CD8-positive, alpha-beta memory T cell (primary cell): ENCODE measurements around the gene OR6C2. TPM values are rescaled to one million over a fixed set of nuclear protein-coding genes. Genes with fewer than 3 reads are reported as not detected.
"Not testable (repeated sequence)": the region's sequence is repeated elsewhere in the genome, so short reads cannot be mapped to it uniquely, and the experiment has no call there.

Experiments used
- CTCF ChIA-PET: fragments of 350-600 bp; sonication (Branson Sonifier 250); formaldehyde crosslinking; loops from one replicate; lab custom pipeline; 2021; ENCODE audit warnings: antibody characterized with exemption; lab: Charles Lee
- POLR2A ChIA-PET: fragments of 350-600 bp; sonication (Branson Sonifier 250); formaldehyde crosslinking; loops from one replicate; lab custom pipeline; 2021; ENCODE audit warnings: antibody characterized with exemption; lab: Charles Lee
- DNase-seq, 5 donors: peaks; one replicate each; pipeline versions ENCODE4 v3.0.0 to v3.0.0-alpha.2; 2020 to 2022; ENCODE audit warnings: mixed read lengths in 1 of 5
- H3K27ac ChIP-seq: one replicate; pipeline ENCODE4 v1.7.0; 2013; ENCODE audit warnings: low read depth, mild to moderate bottlenecking, low read length, moderate library complexity
- H3K27me3 ChIP-seq: 2 replicates; pipeline ENCODE4 v1.7.0; 2013; ENCODE audit warnings: low read length, mild to moderate bottlenecking; ENCODE audit not compliant: insufficient read depth, poor library complexity, severe bottlenecking
- H3K36me3 ChIP-seq: 2 replicates; pipeline ENCODE4 v1.7.0; 2013; ENCODE audit warnings: mild to moderate bottlenecking, low read length, moderate library complexity; ENCODE audit not compliant: insufficient read depth
- H3K4me1 ChIP-seq: 2 replicates; pipeline ENCODE4 v1.7.0; 2013; ENCODE audit warnings: mild to moderate bottlenecking, low read length, moderate library complexity; ENCODE audit not compliant: insufficient read depth
- H3K4me3 ChIP-seq: 2 replicates; pipeline ENCODE4 v1.7.0; 2013; ENCODE audit warnings: mild to moderate bottlenecking, low read length
- H3K9me3 ChIP-seq: 2 replicates; pipeline ENCODE4 v1.7.0; 2013; ENCODE audit warnings: mild to moderate bottlenecking, low read length
- H3K27ac Mint-ChIP-seq, 8 donors: one replicate each; pipeline ENCODE4 v1.8.0; 2020 to 2021; ENCODE audit warnings: mixed read lengths in 8 of 8, mild to moderate bottlenecking in 6 of 8, inconsistent platforms in 3 of 8, moderate library complexity in 3 of 8
- H3K27me3 Mint-ChIP-seq, 2 donors: one replicate each; pipeline ENCODE4 v1.8.0; 2020 to 2021; ENCODE audit warnings: mixed read lengths in 2 of 2, mild to moderate bottlenecking in 1 of 2, moderate library complexity in 1 of 2
- H3K36me3 Mint-ChIP-seq, 3 donors: one replicate each; pipeline ENCODE4 v1.8.0; 2020 to 2021; ENCODE audit warnings: mixed read lengths in 3 of 3, inconsistent platforms in 1 of 3, mild to moderate bottlenecking in 1 of 3
- H3K4me1 Mint-ChIP-seq, 3 donors: one replicate each; pipeline ENCODE4 v1.8.0; 2020 to 2021; ENCODE audit warnings: mixed read lengths in 3 of 3, inconsistent platforms in 1 of 3, mild to moderate bottlenecking in 1 of 3
- H3K4me3 Mint-ChIP-seq, 7 donors: one replicate each; pipeline ENCODE4 v1.8.0; 2020 to 2021; ENCODE audit warnings: mixed read lengths in 7 of 7, mild to moderate bottlenecking in 6 of 7, moderate library complexity in 4 of 7, inconsistent platforms in 2 of 7
- H3K9me3 Mint-ChIP-seq, 5 donors: one replicate each; pipeline ENCODE4 v1.8.0; 2020 to 2022; ENCODE audit warnings: mixed read lengths in 5 of 5, mild to moderate bottlenecking in 3 of 5, moderate library complexity in 2 of 5, inconsistent platforms in 1 of 5
- polyA plus RNA-seq: library from polyadenylated mRNA; unstranded; fragments of 300-500 nt; fragmentation: Illumina TruSeq; gene quantifications from one replicate; pipeline ENCODE4 v1.2.3, GENCODE V29; 2021
- total RNA-seq, 2 experiments: library from RNA; stranded (reverse); gene quantifications; one replicate each; pipeline ENCODE4 v1.2.3, GENCODE V29; 2021

The OR6C2 gene
- total and polyA plus RNA-seq, 3 experiments from 2014 or later, result not detected

- H3K4me1 ChIP-seq, H3K4me1 Mint-ChIP-seq, H3K36me3 ChIP-seq, DNase-seq, H3K4me3 ChIP-seq, POLR2A ChIA-PET, H3K9me3 ChIP-seq, H3K9me3 Mint-ChIP-seq, H3K27me3 ChIP-seq, H3K27ac ChIP-seq, H3K36me3 Mint-ChIP-seq, CTCF ChIA-PET: not testable (repeated sequence)
- H3K4me3 Mint-ChIP-seq, result peak overlapping the region in 5 of 7 donors; percentile 13 to 65 (median 52)
- H3K27me3 Mint-ChIP-seq, result peaks cover 24 to 53% of the 10 kb centered on the region in 2 donors
- H3K27ac Mint-ChIP-seq, result peak overlapping the region in 1 of 8 donors; percentile 37
These were observed 29.0 kb upstream of the OR6C2 start for GRCh38 chr12:55414889-55415288.

- Mint-ChIP-seq H3K36me3 (no peaks in the 10 kb centered on the region), H3K4me3 (no peak overlapping the region), H3K9me3 (peaks cover 0 to 2% (median 0%) of the 10 kb centered on the region in 5 donors), H3K27me3 (peaks cover 25 to 63% of the 10 kb centered on the region in 2 donors), H3K4me1 (peaks cover 5 to 8% (median 7%) of the 10 kb centered on the region in 3 donors), H3K27ac (no peak overlapping the region)
- Histone ChIP-seq H3K36me3 (no peaks in the 10 kb centered on the region), H3K27me3 (no peaks in the 10 kb centered on the region), H3K4me3 (no peak overlapping the region), H3K4me1 (no peaks in the 10 kb centered on the region), H3K27ac (no peak overlapping the region), H3K9me3 (no peaks in the 10 kb centered on the region)
- ChIA-PET CTCF (no interaction called here), POLR2A (no interaction called here)
- no peak for DNase-seq
These were observed 26.9 kb upstream of the OR6C2 start for GRCh38 chr12:55416961-55417360.

DNA sequence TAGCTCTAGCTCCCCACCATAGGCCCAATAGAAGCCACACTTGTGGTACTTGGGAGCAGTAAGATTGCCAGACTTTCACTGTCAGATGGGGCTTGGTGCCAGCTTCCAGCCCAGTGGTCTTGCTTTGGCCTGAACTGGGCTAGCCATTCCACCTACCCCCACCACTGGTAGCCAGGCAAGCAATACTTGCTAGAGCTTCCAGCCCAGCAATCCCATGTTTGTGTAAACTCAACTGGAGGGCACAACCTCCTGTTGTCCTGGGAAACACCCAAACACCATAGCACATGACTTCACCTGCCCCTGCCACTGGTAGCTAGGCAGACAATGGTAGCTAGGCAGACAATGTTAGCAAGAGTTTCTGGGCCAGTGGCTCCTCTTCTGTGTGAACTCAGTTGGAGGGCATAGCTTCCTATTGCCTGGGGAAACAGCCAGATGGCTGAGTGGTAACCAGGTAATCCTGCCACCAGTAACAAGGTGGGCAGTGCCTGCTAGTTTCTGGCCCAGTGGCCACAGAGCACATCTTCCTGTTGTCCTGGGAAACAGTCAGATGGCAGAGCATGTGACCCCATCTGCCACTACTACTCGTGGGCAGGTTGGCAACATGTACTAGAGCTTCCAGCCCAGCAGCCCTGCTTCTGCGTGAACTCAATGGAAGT lies 23.4 kb upstream of the OR6C2 start:
- H3K36me3 ChIP-seq, result no peaks in the 10 kb centered on the region
- peaks cover 2 to 3% (median 2%) of the 10 kb centered on the region in 3 donors for H3K4me1 Mint-ChIP-seq
- ChIA-PET POLR2A (no interaction called here), CTCF (interaction anchor here (1.2 kb wide), 1 partner anchor 19 kb away, joined by 3 read pairs; no protein-coding TSS in a partner anchor)
- peaks cover 28 to 63% of the 10 kb centered on the region in 2 donors for H3K27me3 Mint-ChIP-seq
- H3K4me3 Mint-ChIP-seq, result no peak overlapping the region
- H3K4me3 ChIP-seq, result no peak overlapping the region
- H3K27me3 ChIP-seq, result no peaks in the 10 kb centered on the region
- H3K36me3 Mint-ChIP-seq, result no peaks in the 10 kb centered on the region
- no peaks in the 10 kb centered on the region for H3K9me3 ChIP-seq
- peaks cover 0 to 2% (median 0%) of the 10 kb centered on the region in 5 donors for H3K9me3 Mint-ChIP-seq
- H3K4me1 ChIP-seq, result no peaks in the 10 kb centered on the region
- no peak overlapping the region for H3K27ac Mint-ChIP-seq
- DNase-seq, result no peak
- H3K27ac ChIP-seq, result no peak overlapping the region

- Mint-ChIP-seq H3K27ac (no peak within 1 kb of the TSS), H3K9me3 (peaks cover 0 to 2% (median 0%) of the 10 kb centered on the region in 5 donors), H3K27me3 (peaks cover 18 to 45% of the 10 kb centered on the region in 2 donors), H3K36me3 (no peaks in the 10 kb centered on the region), H3K4me1 (no peaks in the 10 kb centered on the region), H3K4me3 (no peak within 1 kb of the TSS)
- CTCF ChIA-PET, result no interaction called here
- Histone ChIP-seq H3K9me3 (no peaks in the 10 kb centered on the region), H3K27ac (no peak within 1 kb of the TSS), H3K27me3 (no peaks in the 10 kb centered on the region), H3K36me3 (no peaks in the 10 kb centered on the region), H3K4me1 (no peaks in the 10 kb centered on the region), H3K4me3 (no peak within 1 kb of the TSS)
- no peak for DNase-seq
- POLR2A ChIA-PET, result no interaction called here
These were observed 17.9 kb upstream of the OR6C2 start, which contains the start of gene OR6C76 for GRCh38 chr12:55425954-55426353. Gene OR6C76 (plus strand): TSS chr12:55426254. CDS start chr12:55426254, 0 bp downstream.

DNA sequence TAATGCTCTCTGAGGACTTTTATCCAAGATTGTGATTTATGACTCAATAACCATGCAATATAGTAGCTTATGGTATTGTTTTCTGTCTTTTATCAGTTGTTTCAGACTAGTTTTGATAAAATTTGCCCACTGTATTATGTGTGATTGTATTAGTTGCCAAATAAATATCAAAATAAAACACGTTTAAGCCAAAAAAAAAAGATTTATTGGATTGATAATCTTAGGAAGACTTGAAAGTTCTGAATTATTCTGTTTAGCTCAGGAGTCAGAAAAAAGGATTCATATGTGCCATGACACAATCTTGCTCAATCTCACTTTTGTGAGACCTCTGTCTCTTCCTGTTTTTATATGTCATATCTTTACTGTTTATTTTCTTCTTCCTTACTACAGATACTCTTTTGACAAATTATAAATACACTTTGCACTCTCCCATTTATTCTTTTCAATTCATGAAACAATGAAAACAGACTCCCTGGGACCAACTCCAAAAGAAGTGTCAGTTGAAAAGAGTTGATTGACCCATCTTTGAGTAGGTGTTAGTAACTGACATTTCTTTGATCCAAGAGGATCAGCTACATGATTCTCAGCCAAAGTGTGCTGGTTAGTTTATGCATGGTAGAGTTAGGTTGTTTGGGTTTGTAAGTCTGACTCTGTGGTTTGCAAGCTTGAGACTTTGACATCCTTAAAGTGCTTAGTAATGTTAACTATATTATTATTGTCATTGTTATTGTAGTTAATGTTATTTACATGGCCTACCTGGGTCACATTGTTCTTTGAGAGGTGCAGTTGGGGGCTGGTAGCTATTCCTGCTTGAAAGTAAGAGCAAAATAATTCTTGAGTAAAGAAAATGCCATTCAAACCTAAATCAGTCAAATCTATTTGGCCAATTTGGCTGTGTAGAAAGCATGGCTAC lies 15.3 kb upstream of the OR6C2 start:
- Histone ChIP-seq H3K36me3 (no peaks in the 10 kb centered on the region), H3K9me3 (no peaks in the 10 kb centered on the region), H3K4me3 (no peak overlapping the region), H3K4me1 (no peaks in the 10 kb centered on the region), H3K27ac (no peak overlapping the region), H3K27me3 (no peaks in the 10 kb centered on the region)
- Mint-ChIP-seq H3K36me3 (peaks cover 0 to 6% (median 0%) of the 10 kb centered on the region in 3 donors), H3K4me3 (no peak overlapping the region), H3K27me3 (peaks cover 15 to 45% of the 10 kb centered on the region in 2 donors), H3K4me1 (no peaks in the 10 kb centered on the region), H3K9me3 (peaks cover 0 to 3% (median 0%) of the 10 kb centered on the region in 5 donors), H3K27ac (no peak overlapping the region)
- no peak for DNase-seq
- ChIA-PET POLR2A (no interaction called here), CTCF (no interaction called here)

DNA sequence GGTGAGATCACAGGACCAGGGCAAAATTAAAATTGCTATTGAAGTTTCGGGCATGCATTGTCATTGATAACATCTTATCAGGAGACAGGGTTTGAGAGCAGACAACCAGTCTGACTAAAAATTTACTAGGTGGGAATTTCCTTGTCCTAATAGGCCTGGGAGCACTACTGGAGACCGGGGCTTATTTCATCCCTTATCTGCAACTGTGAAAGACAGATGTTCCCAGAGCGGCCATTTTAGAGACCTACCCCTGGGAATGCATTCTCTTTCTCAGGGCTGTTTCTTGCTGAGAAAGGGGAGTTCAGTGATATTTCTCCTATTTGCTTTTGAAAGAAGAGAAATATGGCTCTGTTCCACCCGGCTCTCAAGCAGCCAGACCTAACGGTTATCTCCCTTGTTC lies 2.6 kb upstream of the OR6C2 start:
- H3K4me1 ChIP-seq, H3K27ac Mint-ChIP-seq, H3K27ac ChIP-seq, POLR2A ChIA-PET, H3K4me3 Mint-ChIP-seq, CTCF ChIA-PET, H3K36me3 ChIP-seq, H3K9me3 ChIP-seq, H3K36me3 Mint-ChIP-seq, H3K4me3 ChIP-seq, DNase-seq, H3K4me1 Mint-ChIP-seq, H3K27me3 ChIP-seq: not testable (repeated sequence)
- Mint-ChIP-seq H3K27me3 (peaks cover 1 to 20% of the 10 kb centered on the region in 2 donors), H3K9me3 (peaks cover 0 to 30% (median 19%) of the 10 kb centered on the region in 5 donors)

DNA sequence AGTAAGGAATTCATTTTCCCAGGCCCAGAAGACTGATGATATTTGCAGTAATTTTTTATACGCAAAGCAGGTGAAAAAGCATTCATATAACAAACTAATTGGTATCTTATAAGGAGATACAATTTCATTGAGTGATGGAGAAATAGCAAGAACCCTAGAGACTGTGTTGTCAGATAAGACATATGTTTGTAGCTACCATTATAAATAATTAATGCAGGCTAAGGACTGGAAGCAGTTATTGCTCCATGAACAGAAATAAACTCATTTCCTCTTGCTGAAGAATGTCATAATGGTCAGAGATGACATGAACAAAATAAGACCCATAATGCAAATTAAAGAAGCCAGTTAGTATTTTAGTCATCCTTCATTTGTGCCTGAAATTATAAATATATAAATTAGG lies 1.5 kb downstream of the OR6C2 start:
- Histone ChIP-seq H3K27ac (no peak overlapping the region), H3K27me3 (no peaks in the 10 kb centered on the region), H3K9me3 (no peaks in the 10 kb centered on the region), H3K36me3 (no peaks in the 10 kb centered on the region), H3K4me1 (no peaks in the 10 kb centered on the region), H3K4me3 (no peak overlapping the region)
- peaks cover 0 to 14% (median 11%) of the 10 kb centered on the region in 5 donors for H3K9me3 Mint-ChIP-seq
- ChIA-PET POLR2A (no interaction called here), CTCF (no interaction called here)
- peaks cover 0 to 2% (median 0%) of the 10 kb centered on the region in 3 donors for H3K36me3 Mint-ChIP-seq
- peaks cover 6 to 25% of the 10 kb centered on the region in 2 donors for H3K27me3 Mint-ChIP-seq
- no peak overlapping the region for H3K4me3 Mint-ChIP-seq
- no peaks in the 10 kb centered on the region for H3K4me1 Mint-ChIP-seq
- DNase-seq, result no peak
- no peak overlapping the region for H3K27ac Mint-ChIP-seq

GRCh38 chr12:55446326-55446725 lies 2.5 kb downstream of the OR6C2 start:
- ChIA-PET CTCF (no interaction called here), POLR2A (no interaction called here)
- DNase-seq, result no peak

More at GRCh38 chr12:55446326-55446725, 2.5 kb downstream of the OR6C2 start:
- Mint-ChIP-seq H3K4me1 (no peaks in the 10 kb centered on the region), H3K27me3 (peaks cover 8 to 27% of the 10 kb centered on the region in 2 donors), H3K4me3 (no peak overlapping the region), H3K9me3 (peaks cover 0 to 6% (median 4%) of the 10 kb centered on the region in 5 donors), H3K27ac (peak overlapping the region in 1 of 8 donors; percentile 43), H3K36me3 (no peaks in the 10 kb centered on the region)
- H3K4me1 ChIP-seq, result no peaks in the 10 kb centered on the region
- no peak overlapping the region for H3K4me3 ChIP-seq
- H3K9me3 ChIP-seq, result no peaks in the 10 kb centered on the region
- no peak overlapping the region for H3K27ac ChIP-seq
- no peaks in the 10 kb centered on the region for H3K27me3 ChIP-seq
- H3K36me3 ChIP-seq, result no peaks in the 10 kb centered on the region
